GM21717 (cell line): ENCODE measurements around the gene RPA1.
"Not testable (repeated sequence)": the region's sequence is repeated elsewhere in the genome, so short reads cannot be mapped to it uniquely, and the experiment has no call there.

Source experiments
- ATAC-seq: cut with Tn5 transposase; IDR thresholded peaks from one replicate; pipeline ENCODE4 v1.9.1; 2021; ENCODE audit warnings: mild to moderate bottlenecking, moderate library complexity; ENCODE audit not compliant: unreplicated experiment

Gene RPA1

GRCh38 chr17:1873418-1873817, 43.6 kb downstream of the RPA1 start:
- no peak for ATAC-seq

GRCh38 chr17:1875597-1875996, 45.8 kb downstream of the RPA1 start:
- no peak for ATAC-seq

GRCh38 chr17:1878419-1879121, 48.8 kb downstream of the RPA1 start:
- no peak for ATAC-seq

GRCh38 chr17:1880851-1881630, 51.2 kb downstream of the RPA1 start:
- ATAC-seq: no peak

GRCh38 chr17:1882836-1883235, 53.0 kb downstream of the RPA1 start:
- no peak for ATAC-seq

- ATAC-seq: no peak
Observed at GRCh38 chr17:1883536-1883935, 53.7 kb downstream of the RPA1 start.

GRCh38 chr17:1888741-1889140, 58.9 kb downstream of the RPA1 start:
- no peak for ATAC-seq

- ATAC-seq: no peak
Observed at GRCh38 chr17:1890758-1891450, 61.1 kb downstream of the RPA1 start.

GRCh38 chr17:1894753-1895339, 65.0 kb downstream of the RPA1 start:
- no peak for ATAC-seq

- ATAC-seq: not testable (repeated sequence)
Observed at GRCh38 chr17:1895479-1895878, 65.7 kb downstream of the RPA1 start.

- no peak for ATAC-seq
Observed at GRCh38 chr17:1896243-1897104, 66.7 kb downstream of the RPA1 start.

- ATAC-seq: no peak
Observed at GRCh38 chr17:1897105-1897656, 67.4 kb downstream of the RPA1 start.

GRCh38 chr17:1898332-1898731, 68.5 kb downstream of the RPA1 start:
- no peak for ATAC-seq

- ATAC-seq: no peak
Observed at GRCh38 chr17:1898872-1899271, 69.1 kb downstream of the RPA1 start.

GRCh38 chr17:1899403-1900000, 69.7 kb downstream of the RPA1 start:
- ATAC-seq: no peak

GRCh38 chr17:1904273-1905182, 74.7 kb downstream of the RPA1 start:
- no peak for ATAC-seq

- ATAC-seq: no peak
Observed at GRCh38 chr17:1905190-1905913, 75.5 kb downstream of the RPA1 start.

GRCh38 chr17:1906662-1907101, 76.9 kb downstream of the RPA1 start:
- no peak for ATAC-seq
